ENCODE measurements around the gene CFC1B.
"Not testable (repeated sequence)": the region's sequence is repeated elsewhere in the genome, so short reads cannot be mapped to it uniquely, and the experiment has no call there.

The CFC1B gene

GRCh38 chr2:130571929-130572328, 50.9 kb downstream of the CFC1B start:
- not testable (repeated sequence) for DNase-seq

- DNase-seq = not testable (repeated sequence)
Observed at GRCh38 chr2:130574230-130574629, 53.2 kb downstream of the CFC1B start.

- DNase-seq = not testable (repeated sequence)
Observed at GRCh38 chr2:130576209-130576784, 55.3 kb downstream of the CFC1B start.

GRCh38 chr2:130577559-130577958, 56.5 kb downstream of the CFC1B start:
- DNase-seq = not testable (repeated sequence)

Data from NCI-H146 (cell line).